ENCODE measurements around the gene HES2. TPM values are rescaled to one million over a fixed set of nuclear protein-coding genes. Genes with fewer than 3 reads are reported as not detected.

Gene HES2
- total and polyA plus RNA-seq, 9 of the 15 experiments (the other 6 are each of a cell fraction or from before 2014, with no cell fraction given): 0.05 to 0.18 (median 0.07) TPM; not detected in 4

GRCh38 chr1:6417961-6418667 lies 1.6 kb downstream of the HES2 start:
- no peak overlapping the region for H3K9ac ChIP-seq (ENCODE audit: insufficient read depth in 1 of 2, low read depth in 2 of 2, low read length in 2 of 2)
- in situ Hi-C loops (cut with MboI): no loop called here
- ChIA-PET POLR2A (no interaction called here), CTCF (ENCODE audit: low intra/inter-chr PET ratio) (no interaction called here)
- no peaks in the 10 kb centered on the region for H3K9me3 ChIP-seq (replicated peaks; ENCODE audit: control insufficient read depth, insufficient read depth, low read depth, low read length)
- FAIRE-seq (no peak), ATAC-seq (no peak), DNase-seq (ENCODE audit: extremely low read depth in 1 of 4, low spot score in 3 of 4) (no peak)
- BruUV-seq (replicated peaks): no TSS peak
- H4K20me1 ChIP-seq (replicated peaks; ENCODE audit: control insufficient read depth, insufficient read depth, low read length): peaks cover 16% of the 10 kb centered on the region; the same call in 1 of the 2 replicates
- H3K36me3 ChIP-seq (ENCODE audit: control insufficient read depth, insufficient read depth, low read length): no peaks in the 10 kb centered on the region
- no peak overlapping the region for H3K4me2 ChIP-seq (ENCODE audit: insufficient read depth, low read length)
- 8% methylated on average over 8 of the region's 8 CpGs for WGBS (ENCODE audit: insufficient coverage, low coverage, missing lambda C conversion rate)
- no peaks in the 10 kb centered on the region for H3K79me2 ChIP-seq (ENCODE audit: control insufficient read depth, insufficient read depth, low read length)
- H2AFZ ChIP-seq (ENCODE audit: low read depth, low read length): no peak overlapping the region
- intact Hi-C loops (cut with micrococcal nuclease): no loop called here
- H3K27me3 ChIP-seq (ENCODE audit: control insufficient read depth in 2 of 2, insufficient read depth in 2 of 2, low read length in 2 of 2): peaks cover 57 to 93% of the 10 kb centered on the region in 2 experiments
- peaks cover 7 to 32% of the 10 kb centered on the region in 2 experiments for H3K4me1 ChIP-seq (replicated peaks in 1 of 2; ENCODE audit: control insufficient read depth in 2 of 2, insufficient read depth in 2 of 2, low read length in 2 of 2)
- no peak overlapping the region for H3K27ac ChIP-seq (ENCODE audit: extremely low read depth, low read depth, low read length)
- no peak overlapping the region for H3K4me3 ChIP-seq
- H3K9me1 ChIP-seq (ENCODE audit: control insufficient read depth, insufficient read depth, low read length): no peaks in the 10 kb centered on the region
- no peak for TF ChIP-seq GTF2A2 (tag; IDR thresholded peaks at IDR 0.05)
- TF ChIP-seq NFYB (IDR thresholded peaks at IDR 0.05; ENCODE audit: extremely low read depth, insufficient read length): no peak
- no peak for TF ChIP-seq PRDM10 (IDR thresholded peaks at IDR 0.05; ENCODE audit: partially characterized antibody)
- no peak for TF ChIP-seq GABPB2 (CRISPR knock-in tag; conservative IDR thresholded peaks at IDR 0.05)
- TF ChIP-seq POLR2H (tag; IDR thresholded peaks at IDR 0.05; ENCODE audit: low read depth): no peak
- TF ChIP-seq ID3 (CRISPR knock-in tag; IDR thresholded peaks at IDR 0.05): no peak
- no peak for TF ChIP-seq ID3 (tag; IDR thresholded peaks at IDR 0.05)
- no peak for TF ChIP-seq RFX1 (IDR thresholded peaks at IDR 0.05)
- TF ChIP-seq ZBTB12 (CRISPR knock-in tag; IDR thresholded peaks at IDR 0.05): no peak
- TF ChIP-seq POLR3G (IDR thresholded peaks at IDR 0.05; ENCODE audit: extremely low read depth, insufficient read length, insufficient replicate concordance): no peak
- no peak for TF ChIP-seq TEAD2 (tag; IDR thresholded peaks at IDR 0.05)
- TF ChIP-seq EGR1 (conservative IDR thresholded peaks at IDR 0.05): no peak
- no peak for TF ChIP-seq TEAD1 (CRISPR knock-in tag; IDR thresholded peaks at IDR 0.05)
- TF ChIP-seq CTCF (IDR thresholded peaks at IDR 0.05 in 2 of 3, conservative IDR thresholded peaks at IDR 0.05 in 1 of 3; ENCODE audit: insufficient read depth in 2 of 3, low read depth in 1 of 3, low read length in 3 of 3): no peak
- TF ChIP-seq POLR2AphosphoS5 (IDR thresholded peaks at IDR 0.05; ENCODE audit: control insufficient read depth, insufficient read depth, low read depth, low read length): no peak
- no peak for TF ChIP-seq HLTF (IDR thresholded peaks at IDR 0.05)

Measured in K562 (cell line).